ENCODE data around the gene ARL14EPL.

Gene ARL14EPL

GRCh38 chr5:115988002-115988401, 44.3 kb upstream of the ARL14EPL start:
- no peaks in the 10 kb centered on the region for H3K4me1 ChIP-seq (ENCODE audit: insufficient read depth, low read length, severe bottlenecking)
- no peaks in the 10 kb centered on the region for H3K9me2 ChIP-seq (ENCODE audit: low read depth, low read length)
- H3K27ac ChIP-seq (ENCODE audit: low read depth, low read length, poor library complexity, severe bottlenecking), result no peak overlapping the region
- no peaks in the 10 kb centered on the region for H3K9me3 ChIP-seq (ENCODE audit: low read length)
- H3K36me3 ChIP-seq (ENCODE audit: insufficient read depth, low read length), result no peaks in the 10 kb centered on the region
- no peaks in the 10 kb centered on the region for H4K20me1 ChIP-seq (ENCODE audit: insufficient read depth, low read length)
- TF ChIP-seq CTCF (IDR thresholded peaks at IDR 0.05; ENCODE audit: low read length) (no peak), EZH2 (IDR thresholded peaks at IDR 0.05; ENCODE audit: borderline replicate concordance, low read length) (no peak)
- no peak overlapping the region for H3K9ac ChIP-seq (ENCODE audit: low read length)
- no peaks in the 10 kb centered on the region for H3K27me3 ChIP-seq (ENCODE audit: insufficient read depth, low read length)
- no peaks in the 10 kb centered on the region for H3F3A ChIP-seq (ENCODE audit: insufficient read depth, low read length)
- no peak overlapping the region for H2AFZ ChIP-seq (ENCODE audit: low read length)
- no peak overlapping the region for H3K4me2 ChIP-seq (ENCODE audit: low read length)
- no peaks in the 10 kb centered on the region for H3K79me2 ChIP-seq (ENCODE audit: insufficient read depth, low read length)
- no peak overlapping the region for H3K4me3 ChIP-seq (ENCODE audit: low read depth, low read length, poor library complexity, severe bottlenecking)

GRCh38 chr5:115992848-115993350, 39.4 kb upstream of the ARL14EPL start:
- H3K9me2 ChIP-seq (ENCODE audit: low read depth, low read length), result no peaks in the 10 kb centered on the region
- no peaks in the 10 kb centered on the region for H3K27me3 ChIP-seq (ENCODE audit: insufficient read depth, low read length)
- no peaks in the 10 kb centered on the region for H4K20me1 ChIP-seq (ENCODE audit: insufficient read depth, low read length)
- H3K27ac ChIP-seq (ENCODE audit: low read depth, low read length, poor library complexity, severe bottlenecking), result no peak overlapping the region
- H3K9ac ChIP-seq (ENCODE audit: low read length), result no peak overlapping the region
- H3K4me1 ChIP-seq (ENCODE audit: insufficient read depth, low read length, severe bottlenecking), result no peaks in the 10 kb centered on the region
- H3K9me3 ChIP-seq (ENCODE audit: low read length), result no peaks in the 10 kb centered on the region
- no peaks in the 10 kb centered on the region for H3K36me3 ChIP-seq (ENCODE audit: insufficient read depth, low read length)
- H3K4me2 ChIP-seq (ENCODE audit: low read length), result no peak overlapping the region
- H3K79me2 ChIP-seq (ENCODE audit: insufficient read depth, low read length), result no peaks in the 10 kb centered on the region
- H3K4me3 ChIP-seq (ENCODE audit: low read depth, low read length, poor library complexity, severe bottlenecking), result no peak overlapping the region
- no peaks in the 10 kb centered on the region for H3F3A ChIP-seq (ENCODE audit: insufficient read depth, low read length)
- no peak for TF ChIP-seq EZH2 (IDR thresholded peaks at IDR 0.05; ENCODE audit: borderline replicate concordance, low read length)
- TF ChIP-seq CTCF (IDR thresholded peaks at IDR 0.05; ENCODE audit: low read length), result no peak
- no peak overlapping the region for H2AFZ ChIP-seq (ENCODE audit: low read length)

- H3K9me2 ChIP-seq (ENCODE audit: low read depth, low read length), result no peaks in the 10 kb centered on the region
- no peaks in the 10 kb centered on the region for H3K79me2 ChIP-seq (ENCODE audit: insufficient read depth, low read length)
Measured at GRCh38 chr5:115995351-115995750, 36.9 kb upstream of the ARL14EPL start.

More at GRCh38 chr5:115995351-115995750, 36.9 kb upstream of the ARL14EPL start:
- Histone ChIP-seq H2AFZ (ENCODE audit: low read length) (no peak overlapping the region), H4K20me1 (ENCODE audit: insufficient read depth, low read length) (no peaks in the 10 kb centered on the region), H3K9me3 (ENCODE audit: low read length) (no peaks in the 10 kb centered on the region), H3K4me2 (ENCODE audit: low read length) (no peak overlapping the region), H3K9ac (ENCODE audit: low read length) (no peak overlapping the region), H3K4me1 (ENCODE audit: insufficient read depth, low read length, severe bottlenecking) (no peaks in the 10 kb centered on the region), H3K36me3 (ENCODE audit: insufficient read depth, low read length) (no peaks in the 10 kb centered on the region), H3K27ac (ENCODE audit: low read depth, low read length, poor library complexity, severe bottlenecking) (no peak overlapping the region), H3F3A (ENCODE audit: insufficient read depth, low read length) (no peaks in the 10 kb centered on the region), H3K27me3 (ENCODE audit: insufficient read depth, low read length) (no peaks in the 10 kb centered on the region), H3K4me3 (ENCODE audit: low read depth, low read length, poor library complexity, severe bottlenecking) (no peak overlapping the region)
- TF ChIP-seq EZH2 (IDR thresholded peaks at IDR 0.05; ENCODE audit: borderline replicate concordance, low read length) (no peak), CTCF (IDR thresholded peaks at IDR 0.05; ENCODE audit: low read length) (no peak)

All from OCI-LY1 (cell line).